OCI-LY3 (cell line): Measurements from ENCODE around the gene PTPRD.

ENCODE experiments used
- EZH2phosphoT487 ChIP-seq: fragments of 200-600 bp; shearing (Covaris generic); IDR thresholded peaks from 2 replicates; pipeline ENCODE4 v1.6.1; 2018; ENCODE audit warnings: antibody characterized with exemption, mixed run types, low read depth
- TF ChIP-seq, protein P1 (sequence below): fragments of 200-600, 300-600 bp; sonication (generic); IDR thresholded peaks from 2 replicates; pipeline ENCODE4 v1.5.1; 2014; ENCODE audit warnings: antibody characterized with exemption, low read length, low read depth

- TF ChIP-seq, protein P1, sequence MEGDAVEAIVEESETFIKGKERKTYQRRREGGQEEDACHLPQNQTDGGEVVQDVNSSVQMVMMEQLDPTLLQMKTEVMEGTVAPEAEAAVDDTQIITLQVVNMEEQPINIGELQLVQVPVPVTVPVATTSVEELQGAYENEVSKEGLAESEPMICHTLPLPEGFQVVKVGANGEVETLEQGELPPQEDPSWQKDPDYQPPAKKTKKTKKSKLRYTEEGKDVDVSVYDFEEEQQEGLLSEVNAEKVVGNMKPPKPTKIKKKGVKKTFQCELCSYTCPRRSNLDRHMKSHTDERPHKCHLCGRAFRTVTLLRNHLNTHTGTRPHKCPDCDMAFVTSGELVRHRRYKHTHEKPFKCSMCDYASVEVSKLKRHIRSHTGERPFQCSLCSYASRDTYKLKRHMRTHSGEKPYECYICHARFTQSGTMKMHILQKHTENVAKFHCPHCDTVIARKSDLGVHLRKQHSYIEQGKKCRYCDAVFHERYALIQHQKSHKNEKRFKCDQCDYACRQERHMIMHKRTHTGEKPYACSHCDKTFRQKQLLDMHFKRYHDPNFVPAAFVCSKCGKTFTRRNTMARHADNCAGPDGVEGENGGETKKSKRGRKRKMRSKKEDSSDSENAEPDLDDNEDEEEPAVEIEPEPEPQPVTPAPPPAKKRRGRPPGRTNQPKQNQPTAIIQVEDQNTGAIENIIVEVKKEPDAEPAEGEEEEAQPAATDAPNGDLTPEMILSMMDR, result no peak
- no peak for TF ChIP-seq EZH2phosphoT487
Measured at GRCh38 chr9:8680658-8681057, 1932.1 kb downstream of the PTPRD start.
